GM23248 (cell line): ENCODE results near the gene CAST.

Experiments
- EZH2 ChIP-seq: fragments of 200-600 bp; sonication (generic); IDR thresholded peaks from 2 replicates; pipeline ENCODE4 v1.6.1; 2018; ENCODE audit warnings: antibody characterized with exemption, mild to moderate bottlenecking; ENCODE audit not compliant: insufficient read depth, poor library complexity, severe bottlenecking
- EZH2phosphoT487 ChIP-seq: fragments of 200-600 bp; sonication (generic); IDR thresholded peaks from 2 replicates; pipeline ENCODE4 v1.6.1; 2018; ENCODE audit warnings: antibody characterized with exemption, moderate library complexity, mild to moderate bottlenecking, low read depth; ENCODE audit not compliant: insufficient read depth

DNA sequence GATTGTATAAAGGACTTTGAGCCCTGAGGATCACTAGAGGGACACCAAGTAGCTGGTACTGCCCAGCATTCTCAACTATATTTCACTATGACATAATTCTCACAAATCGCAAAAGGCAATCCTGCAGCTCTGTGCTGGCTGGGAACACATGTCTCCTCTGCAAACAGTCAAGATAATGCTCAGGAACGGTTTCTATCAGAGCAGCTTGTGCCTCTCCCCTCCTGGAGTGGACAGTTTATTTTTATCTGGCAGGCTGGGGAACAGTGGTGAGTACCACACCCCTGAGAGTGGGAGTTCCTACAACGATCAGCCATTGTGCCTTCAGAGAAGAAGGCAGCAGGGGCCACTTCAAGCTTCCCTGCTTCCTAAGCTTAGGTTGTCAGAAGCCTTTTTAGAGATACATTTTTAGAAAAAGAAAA lies 79.7 kb downstream of the CAST start:
- no peak for TF ChIP-seq EZH2
- TF ChIP-seq EZH2phosphoT487, result no peak
